Ascending aorta (tissue), 2 donors: Measurements from ENCODE around the gene SIRT7. TPM values are rescaled to one million over a fixed set of nuclear protein-coding genes. Genes with fewer than 3 reads are reported as not detected.

Source experiments
- DNase-seq, 2 donors: peaks; one replicate each; pipeline ENCODE4 v3.0.0-alpha.2; 2019; ENCODE audit warnings: low spot score in 2 of 2
- H3K27ac ChIP-seq, 2 donors: fragments of 200-600 bp; sonication (generic); one replicate each; pipeline ENCODE4 v1.5.1; 2016 to 2017; ENCODE audit warnings: mild to moderate bottlenecking in 1 of 2
- H3K27me3 ChIP-seq: fragments of 200-600 bp; sonication (generic); one replicate; pipeline ENCODE4 v1.5.1; 2017
- H3K36me3 ChIP-seq, 2 donors: fragments of 200-600 bp; sonication (generic); one replicate each; pipeline ENCODE4 v1.5.1; 2016
- H3K4me1 ChIP-seq, 2 donors: fragments of 200-600 bp; sonication (generic); one replicate each; pipeline ENCODE4 v1.5.1; 2016 to 2017; ENCODE audit warnings: mild to moderate bottlenecking in 1 of 2
- H3K4me3 ChIP-seq, 2 donors: fragments of 200-600 bp; sonication (generic); one replicate each; pipeline ENCODE4 v1.5.1; 2016 to 2017; ENCODE audit warnings: mild to moderate bottlenecking in 1 of 2
- H3K9me3 ChIP-seq, 2 donors: fragments of 200-600 bp; sonication (generic); one replicate each; pipeline ENCODE4 v1.5.1; 2016
- CTCF ChIP-seq, 3 experiments: fragments of 200-600 bp in 2 of 3; fragments of 450-650 bp in 1 of 3; sonication (generic) in 2 of 3; IDR thresholded peaks; one replicate each; pipeline ENCODE4 v1.5.1; 2016 to 2019; ENCODE audit warnings: antibody characterized with exemption in 3 of 3, mild to moderate bottlenecking in 1 of 3, moderate library complexity in 1 of 3
- intact Hi-C: fragments of 100-400 bp; cut with DNase I; formaldehyde crosslinking; loops from one replicate; pipeline ENCODE4 v1.15.1; 2023
- total RNA-seq: library from RNA; depleted of rRNA; stranded (reverse); fragments of >200 nt; gene quantifications from one replicate; pipeline ENCODE4 v1.1.0, GENCODE V29; 2016

Gene SIRT7
- total RNA-seq, 1 donor from 2014 or later: 32.6 TPM

DNA sequence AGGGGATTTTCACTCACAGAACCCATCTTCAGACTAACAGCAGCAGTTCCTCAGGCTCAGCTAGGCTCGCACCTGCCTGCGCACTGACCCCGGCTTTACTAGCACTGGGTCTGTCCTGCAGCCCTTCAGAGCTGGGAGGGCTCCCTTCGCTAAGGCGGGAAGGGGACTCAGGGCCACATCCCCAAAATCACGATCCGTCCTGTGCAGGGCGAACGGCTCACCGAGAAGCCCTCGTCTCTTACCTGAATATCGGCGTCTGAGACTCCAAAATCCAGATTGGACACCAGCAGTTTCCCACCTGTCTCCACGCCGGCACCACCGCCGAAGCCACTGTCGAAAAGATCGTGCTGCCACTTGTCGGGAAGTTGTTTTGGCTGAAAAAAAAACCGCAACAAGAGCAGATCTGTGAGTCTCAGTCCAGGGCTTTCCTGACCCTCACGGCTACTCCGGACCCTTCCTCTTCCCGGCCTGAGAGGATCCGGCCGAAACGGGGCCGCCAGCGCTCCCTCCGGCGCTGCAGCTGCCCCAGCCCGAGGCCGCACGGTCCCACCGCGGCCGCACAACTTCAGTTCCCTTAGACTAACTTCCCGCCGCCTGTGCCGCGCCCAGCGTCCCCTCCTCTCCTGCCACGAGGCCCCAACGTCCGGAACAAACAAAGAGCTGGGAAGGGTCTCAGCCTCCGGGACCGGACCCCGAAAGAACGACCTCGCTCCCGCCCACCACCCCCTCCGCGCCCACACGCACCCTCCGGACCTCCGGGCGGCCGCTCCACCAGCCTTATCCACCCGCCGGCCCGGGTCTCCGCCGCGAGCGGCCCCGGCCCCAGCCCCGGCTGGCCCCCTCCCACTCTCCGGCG lies 27.3 kb downstream of the SIRT7 start:
- H3K36me3 ChIP-seq: peaks cover 39 to 62% of the 10 kb centered on the region in 2 donors
- H3K27me3 ChIP-seq: no peaks in the 10 kb centered on the region
- peak overlapping the region; percentile 80 to 89 for H3K27ac ChIP-seq
- intact Hi-C loops: loop anchor here (1.0 to 2.0 kb wide), 3 partner anchors 20 to 36 kb away; partner anchors contain the start of genes ARHGDIA and PCYT2
- H3K4me1 ChIP-seq: peaks cover 12 to 19% of the 10 kb centered on the region in 2 donors
- no peaks in the 10 kb centered on the region for H3K9me3 ChIP-seq
- peak overlapping the region; percentile 80 to 96 for H3K4me3 ChIP-seq
- TF ChIP-seq CTCF (IDR thresholded peaks at IDR 0.05): no peak
- DNase-seq: peak in 1 of 2 donors; percentile 62

DNA sequence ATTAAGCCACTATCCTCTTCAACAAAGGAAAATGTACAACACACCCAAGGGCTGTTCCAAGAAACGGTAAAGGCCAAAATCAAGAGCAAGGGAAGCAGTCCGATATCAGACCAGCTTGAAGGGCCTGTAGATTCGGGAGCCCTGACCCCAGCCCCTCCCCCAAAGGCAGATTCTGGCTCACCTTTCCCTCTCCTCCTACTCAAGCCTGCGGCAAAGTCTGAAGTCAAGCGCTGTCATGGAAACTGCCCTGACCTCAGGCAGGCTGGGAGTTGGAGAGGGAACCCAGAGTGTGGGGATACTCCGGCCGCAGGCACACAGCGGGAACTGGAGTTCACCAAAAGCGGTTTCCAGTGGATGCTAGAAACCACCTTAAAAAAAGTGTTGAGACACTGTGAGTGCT lies 28.4 kb downstream of the SIRT7 start:
- Histone ChIP-seq H3K9me3 (no peaks in the 10 kb centered on the region), H3K4me3 (peak overlapping the region in 1 of 2 donors; percentile 96), H3K27ac (no peak overlapping the region), H3K36me3 (peaks cover 38 to 57% of the 10 kb centered on the region in 2 donors), H3K4me1 (peaks cover 12 to 24% of the 10 kb centered on the region in 2 donors), H3K27me3 (no peaks in the 10 kb centered on the region)
- no peak for DNase-seq
- intact Hi-C loops: loop anchor here (2.0 kb wide), 1 partner anchor 19 kb away; the partner anchor contains the start of gene ARHGDIA
- TF ChIP-seq CTCF (IDR thresholded peaks at IDR 0.05): no peak

DNA sequence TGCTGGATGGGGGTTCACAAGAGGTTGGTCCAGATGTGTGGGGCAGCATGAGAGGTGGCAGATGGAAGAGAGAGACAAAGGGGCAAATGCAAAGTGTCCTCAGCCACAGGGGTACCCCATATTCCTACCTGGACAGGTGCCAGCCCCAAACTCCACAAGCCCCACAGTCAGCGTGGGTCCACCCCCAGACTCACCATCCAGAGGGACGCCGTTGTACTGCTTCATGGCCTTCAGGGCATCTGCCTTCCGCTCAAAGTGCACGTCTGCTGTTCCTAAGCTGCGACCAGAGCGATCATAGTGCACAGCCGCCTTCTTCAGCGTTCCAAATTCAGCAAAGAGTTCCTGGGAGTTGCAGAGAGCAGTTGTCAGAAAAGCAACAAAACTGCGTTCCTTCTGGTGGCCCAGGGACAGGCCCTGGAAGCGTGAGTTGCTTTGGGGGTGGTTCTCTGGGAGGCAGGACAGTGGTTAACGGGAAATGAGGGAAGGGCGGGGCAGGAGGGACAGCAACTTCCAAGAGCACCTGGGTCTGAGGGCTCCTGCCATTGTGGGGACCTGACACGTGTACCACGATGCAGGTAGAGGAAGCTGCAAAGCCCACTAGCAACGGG lies 28.9 kb downstream of the SIRT7 start:
- TF ChIP-seq CTCF (IDR thresholded peaks at IDR 0.05): no peak
- H3K4me1 ChIP-seq: peaks cover 12 to 24% of the 10 kb centered on the region in 2 donors
- no peaks in the 10 kb centered on the region for H3K9me3 ChIP-seq
- H3K4me3 ChIP-seq: no peak overlapping the region
- no peak for DNase-seq
- intact Hi-C loops: no loop called here
- no peak overlapping the region for H3K27ac ChIP-seq
- no peaks in the 10 kb centered on the region for H3K27me3 ChIP-seq
- peaks cover 38 to 52% of the 10 kb centered on the region in 2 donors for H3K36me3 ChIP-seq

DNA sequence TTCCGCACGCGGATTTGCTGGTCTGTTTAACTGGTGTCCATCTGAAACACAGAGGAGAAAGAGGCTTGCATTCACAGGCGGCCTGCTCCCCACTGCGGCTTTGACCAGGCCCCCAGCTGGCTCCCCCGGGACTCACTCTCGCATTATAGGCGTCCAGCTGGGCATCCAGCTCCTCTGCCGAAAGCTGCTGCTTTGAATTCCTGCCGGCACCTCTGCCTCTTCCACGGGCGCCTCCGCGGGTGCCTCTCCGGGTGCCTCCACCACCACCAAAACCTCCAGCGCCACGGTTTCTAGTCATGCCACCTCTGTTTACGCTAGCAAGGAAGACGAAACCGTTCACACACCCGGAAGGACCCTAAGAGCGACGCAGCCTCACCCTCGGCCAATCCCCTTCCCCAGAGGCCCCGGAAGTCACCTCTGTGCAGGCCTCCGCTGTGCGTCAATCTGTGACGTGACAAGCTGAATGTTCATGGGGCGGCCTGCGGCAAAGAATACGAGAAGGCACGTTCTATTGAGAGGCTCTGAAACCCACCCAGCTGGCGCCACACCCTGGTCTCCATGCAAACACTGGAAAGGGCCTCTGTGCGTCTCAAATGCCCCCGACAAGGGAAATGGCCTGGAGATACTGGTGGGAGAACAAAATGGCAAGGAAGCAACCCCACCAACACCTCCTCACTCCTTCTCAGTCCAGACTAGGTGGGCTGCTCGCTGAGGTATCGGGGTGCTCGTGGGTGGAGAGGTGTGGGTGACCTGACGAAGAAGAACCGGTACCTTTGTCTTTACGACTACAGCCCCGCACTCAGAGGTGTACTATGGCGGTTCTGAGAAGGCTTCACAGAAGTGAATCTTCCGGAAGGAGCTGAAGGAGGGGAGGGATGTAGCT lies 29.6 kb downstream of the SIRT7 start:
- TF ChIP-seq CTCF (IDR thresholded peaks at IDR 0.05): no peak
- H3K36me3 ChIP-seq: peaks cover 38 to 48% of the 10 kb centered on the region in 2 donors

DNA sequence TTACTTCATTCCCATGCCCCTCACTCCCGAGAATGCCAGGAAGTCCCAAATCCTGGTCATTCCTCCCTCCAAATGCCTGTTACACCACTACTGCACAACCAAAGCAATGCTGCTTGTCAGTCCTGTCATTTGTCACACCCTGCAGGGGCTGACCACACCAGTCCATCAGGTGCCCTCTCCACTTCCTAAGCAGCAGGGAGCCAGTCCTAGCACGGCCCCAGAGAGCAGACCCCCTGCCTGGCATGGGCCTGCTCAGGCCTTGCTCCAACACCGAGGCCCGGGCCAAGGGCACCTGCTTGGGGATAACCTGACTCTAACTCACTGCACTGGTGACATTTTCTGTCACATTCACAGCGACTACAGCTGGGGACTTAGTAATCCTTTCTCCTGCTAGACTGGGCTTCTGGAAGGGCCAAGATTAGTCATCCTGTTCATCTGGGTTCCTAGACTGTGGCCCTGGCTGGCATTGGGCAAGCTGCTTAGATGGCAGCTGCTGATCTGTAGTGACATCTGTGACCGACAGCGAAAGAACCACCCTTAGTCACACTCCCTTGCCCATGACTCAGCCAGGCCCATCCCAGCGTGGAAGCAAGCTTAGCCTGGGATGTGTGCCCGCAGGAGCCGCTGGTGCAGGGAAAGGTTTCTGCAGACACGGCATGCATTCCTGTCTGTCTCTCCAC lies 32.0 kb downstream of the SIRT7 start:
- Histone ChIP-seq H3K36me3 (peaks cover 42 to 55% of the 10 kb centered on the region in 2 donors), H3K4me1 (peaks cover 7 to 14% of the 10 kb centered on the region in 2 donors), H3K9me3 (no peaks in the 10 kb centered on the region), H3K4me3 (no peak overlapping the region), H3K27ac (no peak overlapping the region), H3K27me3 (no peaks in the 10 kb centered on the region)
- intact Hi-C loops: no loop called here
- TF ChIP-seq CTCF (IDR thresholded peaks at IDR 0.05): no peak
- DNase-seq: no peak

More for the DNA sequence above, 29.6 kb downstream of the SIRT7 start:
- no peak for DNase-seq
- peaks cover 12 to 24% of the 10 kb centered on the region in 2 donors for H3K4me1 ChIP-seq
- no peaks in the 10 kb centered on the region for H3K9me3 ChIP-seq
- no peak overlapping the region for H3K4me3 ChIP-seq
- H3K27me3 ChIP-seq: no peaks in the 10 kb centered on the region
- no peak overlapping the region for H3K27ac ChIP-seq
- intact Hi-C loops: no loop called here
